HG03135 (cell line): ENCODE measurements around the gene HES1.

Experiments
- ATAC-seq: cut with Tn5 transposase; IDR thresholded peaks from one replicate; pipeline ENCODE4 v1.9.1; 2021; ENCODE audit warnings: mild to moderate bottlenecking, moderate library complexity; ENCODE audit not compliant: unreplicated experiment

The HES1 gene

DNA sequence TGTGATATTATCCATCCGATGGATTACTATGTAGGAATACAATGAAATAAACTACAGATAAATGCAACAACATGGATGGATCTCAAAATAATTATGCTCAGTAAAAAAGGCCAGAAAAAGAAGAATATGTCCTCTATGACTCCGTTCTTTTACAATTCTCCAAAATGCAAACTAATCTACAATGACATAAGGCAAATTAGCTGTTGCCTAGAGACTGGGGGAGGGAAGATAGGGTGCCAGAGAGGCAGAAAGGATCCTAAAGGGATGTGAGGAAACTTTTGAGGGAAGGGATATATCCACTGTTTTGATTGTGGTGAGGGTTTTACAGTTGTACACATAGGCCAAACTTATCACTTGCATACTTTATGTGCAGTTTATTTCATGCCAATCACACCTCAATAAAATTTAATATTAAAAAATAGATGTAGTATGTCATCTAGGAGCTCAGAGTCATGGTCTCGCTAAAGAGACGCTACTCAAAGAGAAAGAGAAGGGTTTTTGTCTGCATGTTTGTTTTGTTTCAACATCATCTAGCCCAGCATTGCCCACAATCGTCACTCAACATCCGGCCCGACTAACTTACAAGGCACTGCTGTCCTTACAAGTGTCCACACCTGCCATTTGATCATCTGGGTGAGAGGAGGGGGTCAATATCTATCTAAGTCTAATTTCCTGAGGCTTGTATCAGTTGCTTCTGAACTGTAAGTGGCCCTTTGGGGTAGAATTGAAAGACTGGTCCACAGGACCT is 29.5 kb downstream of the HES1 start:
- no peak for ATAC-seq

- ATAC-seq: no peak
Observed at GRCh38 chr3:194166682-194167479, 30.9 kb downstream of the HES1 start.

DNA sequence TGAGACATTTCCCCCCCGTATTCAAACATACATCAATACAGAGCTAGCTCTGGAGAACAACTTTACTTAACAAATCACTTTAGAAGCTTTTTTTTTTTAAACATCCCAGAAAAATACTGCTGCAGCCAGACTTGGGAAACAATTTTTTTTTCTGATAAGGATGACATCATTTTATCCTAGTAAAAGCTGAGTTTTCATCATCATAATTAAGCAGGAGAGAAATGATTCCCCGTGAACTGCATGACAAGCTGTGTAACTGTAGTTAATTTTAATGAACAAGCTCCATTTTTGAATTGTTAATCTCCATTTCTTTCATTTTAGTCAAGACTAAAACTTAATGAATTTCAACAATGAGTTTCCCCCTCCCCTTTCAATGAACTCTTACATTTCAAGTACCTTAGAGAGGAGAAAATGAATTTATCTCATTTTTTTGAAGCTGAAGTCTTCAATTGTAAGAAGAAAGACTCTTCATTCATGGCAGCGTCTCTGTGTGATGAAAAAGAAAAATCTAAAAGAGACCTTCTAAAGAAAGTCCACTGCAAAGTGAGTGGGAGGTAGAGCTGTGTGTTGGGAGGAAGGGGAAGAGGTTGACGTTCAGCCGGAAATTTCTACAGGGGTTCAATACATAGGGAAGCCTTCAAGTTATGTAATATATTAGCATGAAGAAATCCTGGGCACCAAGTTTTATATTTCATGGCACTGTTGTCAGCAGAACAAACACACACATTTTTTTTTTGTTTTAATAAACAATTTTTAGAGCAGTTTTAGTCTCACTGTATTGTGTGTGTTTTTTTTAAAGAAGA is 31.7 kb downstream of the HES1 start:
- no peak for ATAC-seq

GRCh38 chr3:194168994-194169393 is 33.0 kb downstream of the HES1 start:
- ATAC-seq: no peak

DNA sequence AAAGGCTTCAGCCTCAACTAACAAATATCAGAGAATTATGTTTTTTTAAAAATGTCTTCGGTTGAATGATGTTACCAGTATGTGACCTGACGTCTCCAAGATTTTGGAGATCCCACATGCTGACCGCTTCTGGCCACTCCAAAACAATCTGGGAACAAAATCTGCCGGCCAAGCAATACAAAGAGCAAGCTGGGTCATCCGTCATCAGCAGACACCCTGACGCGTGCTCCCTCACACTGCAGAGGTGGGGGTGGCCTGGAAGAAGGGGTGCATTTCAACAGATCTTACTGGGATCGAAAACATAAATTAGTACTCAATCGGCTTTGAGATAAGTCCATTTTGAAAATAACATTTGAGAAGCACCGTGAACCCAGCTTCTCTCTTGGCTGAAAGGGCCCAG is 33.6 kb downstream of the HES1 start:
- no peak for ATAC-seq

DNA sequence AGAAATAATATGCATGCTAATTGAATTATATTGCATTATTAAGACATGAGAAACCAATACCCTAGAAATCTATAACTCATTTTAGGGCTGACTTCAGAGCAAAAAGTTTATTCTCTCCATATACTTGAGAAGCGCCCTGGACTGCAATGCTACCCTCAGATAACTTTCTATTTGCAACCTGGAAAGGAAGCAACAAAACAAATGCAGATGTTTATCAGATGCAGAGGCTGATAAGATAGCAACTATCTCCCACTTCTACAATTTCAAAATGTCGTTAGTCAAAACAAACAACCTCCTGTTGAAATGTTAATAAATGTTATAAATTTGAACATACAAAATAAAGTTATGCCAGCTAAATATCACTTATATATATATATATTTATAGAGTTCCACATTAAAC is 34.8 kb downstream of the HES1 start:
- ATAC-seq: no peak

- no peak for ATAC-seq
Observed at GRCh38 chr3:194174406-194174805, 38.5 kb downstream of the HES1 start.

- no peak for ATAC-seq
Observed at GRCh38 chr3:194174980-194175379, 39.0 kb downstream of the HES1 start.

DNA sequence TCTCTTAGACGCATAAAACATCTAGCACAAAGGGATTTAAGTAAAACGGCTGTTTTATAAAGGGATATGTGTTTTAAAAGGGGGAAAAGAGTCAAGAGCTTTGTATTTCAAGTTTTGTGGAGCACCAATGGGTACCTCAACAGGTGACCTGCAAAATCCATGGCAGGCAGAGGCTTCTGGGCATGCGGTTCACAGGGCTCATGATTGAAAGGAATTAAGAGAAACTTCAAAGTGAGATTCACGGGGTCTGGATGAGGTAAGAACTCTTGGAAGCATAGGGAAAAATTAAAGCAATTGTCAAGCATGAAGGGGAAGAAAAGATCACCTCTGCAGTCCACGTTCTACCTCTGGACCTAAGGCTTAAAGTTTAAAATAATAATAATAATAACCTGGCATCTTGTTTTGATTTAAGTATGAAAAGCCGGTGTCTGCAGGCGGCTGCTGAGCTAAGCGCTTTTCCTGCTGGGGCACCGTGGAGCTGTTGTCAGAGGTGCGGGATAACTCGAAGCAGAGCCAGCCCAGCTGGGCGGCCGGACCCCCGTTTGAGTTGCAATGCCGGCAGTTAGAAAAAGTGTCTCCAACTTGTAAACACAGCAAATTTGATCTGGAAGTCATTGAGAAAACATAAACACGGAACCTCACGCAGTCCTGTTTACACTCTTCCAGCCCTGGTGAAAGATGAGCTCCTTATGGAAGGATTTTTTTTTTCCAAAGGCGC is 40.5 kb downstream of the HES1 start:
- ATAC-seq: no peak

- ATAC-seq: no peak
Observed at GRCh38 chr3:194177141-194177540, 41.2 kb downstream of the HES1 start.

GRCh38 chr3:194178128-194178527 is 42.2 kb downstream of the HES1 start:
- ATAC-seq: no peak

GRCh38 chr3:194178669-194179068 is 42.7 kb downstream of the HES1 start:
- ATAC-seq: no peak

DNA sequence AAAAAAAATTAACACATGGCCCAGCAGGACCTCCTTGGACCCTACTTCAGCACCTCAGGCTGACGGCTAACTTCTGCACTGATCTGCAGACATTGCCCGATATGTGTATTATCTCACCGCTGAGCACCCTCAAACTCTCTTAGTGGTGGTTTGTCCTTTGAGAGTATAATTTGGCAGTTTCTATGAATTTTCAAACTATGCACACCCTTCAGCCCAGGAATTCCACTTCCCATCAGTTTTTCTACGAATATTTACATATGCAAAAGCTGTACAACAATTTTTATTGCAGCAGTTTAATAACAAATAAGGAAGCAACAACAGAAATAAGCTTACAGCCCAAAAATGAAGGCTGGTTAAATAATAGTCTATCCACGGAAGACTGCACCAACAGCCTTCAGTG is 44.6 kb downstream of the HES1 start:
- no peak for ATAC-seq

DNA sequence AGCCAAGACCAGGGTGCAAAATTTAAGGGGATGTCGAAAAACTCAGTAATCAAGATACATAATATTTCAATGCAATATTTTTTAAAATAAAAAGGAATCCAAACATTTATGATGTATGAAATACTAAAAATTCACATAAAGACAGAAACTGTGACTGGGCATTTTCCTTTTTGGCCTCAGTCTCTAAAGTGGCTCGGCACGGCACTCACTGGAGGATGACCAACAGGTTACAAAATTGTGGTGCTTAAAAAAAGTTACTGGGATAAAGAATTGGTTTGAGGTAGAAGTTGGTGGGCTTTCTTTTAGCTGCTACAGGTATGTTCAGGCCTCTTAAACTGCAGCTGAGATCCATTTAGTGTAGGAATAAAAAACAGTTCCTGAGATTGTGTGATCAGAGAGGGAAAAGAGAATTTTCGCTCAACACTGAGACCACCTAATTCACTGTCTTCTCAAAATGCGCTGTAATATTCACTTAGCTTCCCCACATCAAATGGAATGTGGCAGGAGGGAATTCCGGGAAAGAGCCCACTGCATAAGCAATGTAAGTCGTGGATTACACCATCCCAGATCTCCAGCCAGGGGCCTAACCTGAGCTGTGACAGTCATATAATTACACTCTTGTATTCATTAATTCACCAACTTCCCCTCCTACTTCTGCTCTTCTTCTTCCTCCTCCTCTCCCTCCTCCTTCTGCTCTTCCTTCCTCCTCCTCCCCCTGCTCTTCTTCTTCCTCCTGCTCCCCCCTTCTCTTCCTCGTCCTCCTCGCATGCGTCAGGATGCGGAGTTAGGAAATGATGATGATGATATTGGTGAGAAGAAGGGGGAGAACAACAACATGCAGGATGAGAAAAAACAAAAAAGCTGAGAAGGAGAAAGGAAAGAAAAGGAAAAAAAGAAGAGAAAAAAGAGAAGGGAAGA is 45.9 kb downstream of the HES1 start:
- ATAC-seq: no peak

- no peak for ATAC-seq
Observed at GRCh38 chr3:194183271-194183670, 47.3 kb downstream of the HES1 start.

DNA sequence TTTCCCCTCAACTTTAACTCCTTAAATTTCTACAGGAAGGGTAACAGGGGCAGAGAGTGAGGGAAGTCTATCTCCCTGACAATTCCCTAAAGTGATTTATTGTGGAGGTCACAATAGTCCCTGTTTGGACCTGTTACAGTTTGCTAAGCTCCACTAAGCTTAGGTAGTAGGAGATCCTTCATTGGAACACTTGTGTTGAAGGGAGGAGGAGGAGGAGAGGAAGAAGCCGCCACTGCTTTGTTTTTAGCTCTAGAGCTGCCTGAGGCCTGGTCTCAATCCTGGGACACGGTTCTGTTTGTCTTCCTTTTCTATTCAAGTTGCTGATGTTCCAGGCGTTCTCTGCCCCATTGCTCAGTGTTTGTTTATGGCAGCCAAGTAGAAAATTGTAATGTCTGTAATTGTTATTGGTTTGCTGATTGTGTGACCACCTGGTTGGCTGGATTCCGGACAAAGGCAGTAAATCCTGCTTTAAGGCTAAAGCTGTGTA is 48.4 kb downstream of the HES1 start:
- ATAC-seq: no peak

DNA sequence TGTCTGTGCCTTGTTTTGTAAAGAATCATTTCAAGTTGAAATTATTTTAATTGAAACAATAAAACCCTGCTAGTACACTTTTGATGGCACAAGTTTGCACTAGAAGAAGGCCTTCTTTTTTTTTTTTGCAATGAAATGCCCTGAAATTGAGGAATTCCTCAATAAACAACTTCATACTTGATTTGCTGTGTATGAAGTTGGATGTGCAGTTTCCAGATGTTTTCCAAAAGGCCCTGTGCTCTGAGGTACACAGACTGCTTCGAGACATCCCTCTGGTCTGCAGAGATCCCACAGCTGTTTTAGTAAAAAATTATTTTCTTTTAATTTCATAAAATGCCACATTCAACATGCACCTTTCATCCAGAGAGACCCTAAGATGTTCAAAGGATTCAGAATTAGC is 48.9 kb downstream of the HES1 start:
- ATAC-seq: no peak

DNA sequence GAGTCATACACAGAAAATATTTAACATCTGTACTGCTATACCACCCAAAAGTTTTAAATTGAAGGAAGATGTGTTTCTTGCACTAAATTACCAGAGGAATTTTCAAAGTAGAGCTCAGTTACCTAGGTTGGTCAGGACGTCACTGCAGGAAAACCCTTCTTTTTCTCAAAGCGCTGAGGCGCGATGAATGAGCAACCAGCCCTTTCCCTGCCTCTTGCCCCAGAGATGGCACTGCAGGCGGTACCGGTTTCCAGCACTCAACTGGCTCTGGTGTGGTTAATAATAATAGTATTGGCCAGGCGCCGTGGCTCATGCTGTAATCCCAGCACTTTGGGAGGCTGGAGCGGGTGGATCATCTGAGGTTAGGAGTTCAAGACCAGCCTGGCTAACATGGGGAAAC is 49.3 kb downstream of the HES1 start:
- no peak for ATAC-seq

- no peak for ATAC-seq
Observed at GRCh38 chr3:194187233-194187944, 51.4 kb downstream of the HES1 start.
